Tibial artery (tissue), 4 donors: ENCODE results near the gene MORN5.

ENCODE experiments used
- DNase-seq, 2 donors: peaks; one replicate each; pipeline ENCODE4 v3.0.0-alpha.2; 2019
- H3K27ac ChIP-seq, 2 donors: fragments of 200-600 bp; sonication (generic) in 1 of 2; 1 replicate in 1 of 2; 2 replicates in 1 of 2; pipeline ENCODE4 v1.5.1; 2018 to 2019; ENCODE audit warnings: mild to moderate bottlenecking in 1 of 2
- H3K27me3 ChIP-seq, 2 donors: fragments of 200-600 bp; sonication (generic) in 1 of 2; one replicate each; pipeline versions ENCODE4 v1.5.1 to v1.6.0; 2016 to 2019
- H3K36me3 ChIP-seq, 3 donors: fragments of 200-600 bp; sonication (generic) in 2 of 3; one replicate each; pipeline ENCODE4 v1.5.1; 2016 to 2019; ENCODE audit warnings: mild to moderate bottlenecking in 2 of 3
- H3K4me1 ChIP-seq, 4 donors: fragments of 200-600 bp; sonication (generic) in 2 of 4; 1 replicate in 3 of 4; 2 replicates in 1 of 4; pipeline ENCODE4 v1.5.1; 2016 to 2019
- H3K4me3 ChIP-seq, 2 donors: fragments of 200-600 bp; sonication (generic) in 1 of 2; 1 replicate in 1 of 2; 2 replicates in 1 of 2; pipeline ENCODE4 v1.5.1; 2018 to 2019; ENCODE audit warnings: mild to moderate bottlenecking in 2 of 2
- H3K9me3 ChIP-seq, 3 donors: fragments of 200-600 bp; sonication (generic) in 1 of 3; one replicate each; pipeline ENCODE4 v1.5.1; 2016 to 2019
- CTCF ChIP-seq, 2 experiments: fragments of 200-600 bp in 1 of 2; fragments of 450-650 bp in 1 of 2; IDR thresholded peaks; one replicate each; pipeline ENCODE4 v1.5.1; 2017 to 2019; ENCODE audit warnings: antibody characterized with exemption in 2 of 2, mild to moderate bottlenecking in 1 of 2, moderate library complexity in 1 of 2
- intact Hi-C: fragments of 100-400 bp; cut with DNase I; formaldehyde crosslinking; loops from one replicate; pipeline ENCODE4 v1.15.0; 2023; ENCODE audit warnings: low total_unique reads

MORN5 gene

DNA sequence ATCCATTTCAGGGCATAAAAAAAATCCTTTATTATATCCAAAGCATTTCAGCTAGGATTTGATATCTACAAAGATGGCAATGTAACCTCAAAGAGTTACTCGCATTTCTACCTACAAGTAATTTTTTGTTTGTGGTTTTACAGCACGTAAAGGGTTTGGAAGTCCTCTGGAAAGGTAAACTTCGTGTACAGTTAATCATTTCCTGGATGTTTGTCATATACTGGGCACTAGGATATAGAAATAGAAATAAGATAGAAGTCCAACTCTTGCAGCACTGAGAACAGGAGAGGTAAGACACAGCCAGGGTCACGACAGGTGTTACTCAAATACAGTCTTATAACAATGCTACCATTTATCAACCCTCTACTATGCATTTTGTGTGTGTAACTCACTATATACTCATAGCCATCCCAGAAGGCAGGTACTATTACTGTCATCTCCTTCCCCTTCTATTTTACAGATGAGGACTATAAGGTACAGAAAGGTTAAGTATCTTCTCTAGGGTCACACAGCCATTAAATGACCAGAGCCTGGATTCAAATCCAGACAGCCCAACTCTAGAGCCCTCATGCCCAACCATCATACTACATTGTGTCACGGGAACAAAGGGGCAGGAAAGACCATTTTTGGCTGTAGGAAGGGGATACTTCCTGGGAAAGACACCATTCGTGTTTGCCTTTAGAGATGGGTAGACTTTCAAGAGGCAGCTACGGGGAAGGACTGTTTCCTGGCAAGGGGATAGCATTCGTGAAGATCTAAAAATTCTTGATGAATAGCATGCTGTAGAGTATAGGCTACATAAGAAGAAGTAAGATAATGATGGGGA, 19.1 kb upstream of the MORN5 start:
- H3K9me3 ChIP-seq: no peaks in the 10 kb centered on the region
- no peaks in the 10 kb centered on the region for H3K4me1 ChIP-seq
- intact Hi-C loops: no loop called here
- H3K27me3 ChIP-seq: no peaks in the 10 kb centered on the region
- H3K4me3 ChIP-seq: no peak overlapping the region
- peaks cover 28 to 35% (median 30%) of the 10 kb centered on the region in 3 donors for H3K36me3 ChIP-seq
- no peak overlapping the region for H3K27ac ChIP-seq
- DNase-seq: no peak
- no peak for TF ChIP-seq CTCF (IDR thresholded peaks at IDR 0.05)

- Histone ChIP-seq H3K4me1 (no peaks in the 10 kb centered on the region), H3K4me3 (no peak overlapping the region), H3K9me3 (no peaks in the 10 kb centered on the region), H3K27ac (no peak overlapping the region), H3K36me3 (peaks cover 37 to 45% (median 40%) of the 10 kb centered on the region in 3 donors), H3K27me3 (no peaks in the 10 kb centered on the region)
- no peak for DNase-seq
- TF ChIP-seq CTCF (IDR thresholded peaks at IDR 0.05): no peak
- intact Hi-C loops: no loop called here
These were observed 18.0 kb upstream of the MORN5 start for GRCh38 chr9:122141671-122142070.

DNA sequence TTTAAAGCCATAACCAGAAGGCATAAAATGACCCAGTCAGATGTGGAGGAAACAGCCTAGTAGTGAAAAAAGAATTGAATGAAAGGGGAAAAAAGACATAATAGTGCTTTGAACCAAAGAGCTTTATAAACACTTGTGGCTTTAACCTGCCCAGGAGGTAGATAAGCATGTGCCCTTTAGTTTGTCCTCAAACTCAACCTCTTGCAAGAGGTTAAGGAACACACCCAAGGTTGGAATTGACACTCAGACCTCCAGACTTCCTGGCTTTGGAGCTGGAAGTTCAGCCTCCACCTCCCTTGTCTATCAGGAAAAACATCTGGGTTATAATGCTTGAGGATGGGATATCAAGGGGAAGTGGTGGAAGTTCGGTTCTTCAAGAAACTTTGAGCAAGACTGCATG, 16.4 kb upstream of the MORN5 start:
- no peak for TF ChIP-seq CTCF (IDR thresholded peaks at IDR 0.05)
- H3K4me3 ChIP-seq: no peak overlapping the region
- DNase-seq: no peak
- H3K27me3 ChIP-seq: no peaks in the 10 kb centered on the region
- H3K9me3 ChIP-seq: no peaks in the 10 kb centered on the region
- intact Hi-C loops: no loop called here
- H3K27ac ChIP-seq: no peak overlapping the region
- peaks cover 49 to 62% (median 56%) of the 10 kb centered on the region in 3 donors for H3K36me3 ChIP-seq
- no peaks in the 10 kb centered on the region for H3K4me1 ChIP-seq

DNA sequence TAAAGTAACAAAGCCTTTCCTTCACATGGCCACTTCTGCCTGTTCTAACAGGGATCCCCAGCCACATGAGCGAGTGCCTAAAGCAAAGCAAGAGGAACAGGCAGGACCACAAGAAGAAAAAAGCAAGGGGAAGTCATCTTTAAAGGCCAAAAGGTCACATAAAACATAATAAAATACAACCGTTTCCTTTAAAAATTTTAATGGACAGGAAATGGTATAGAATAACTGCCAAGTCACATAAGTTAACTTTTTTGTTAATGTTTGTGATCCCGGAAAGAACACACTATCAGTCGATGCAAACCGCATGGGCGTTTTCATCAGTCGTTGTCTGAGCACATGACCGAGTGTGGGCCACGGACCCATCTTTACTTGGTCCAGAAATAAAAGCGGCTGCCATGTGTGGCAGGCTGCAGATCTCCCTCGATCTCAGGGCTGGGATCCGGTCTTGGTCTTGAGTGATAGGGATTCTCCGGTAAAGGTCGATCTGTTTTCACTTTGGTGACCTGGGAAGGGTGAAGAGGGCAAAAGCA, 15.8 kb upstream of the MORN5 start:
- Histone ChIP-seq H3K27me3 (no peaks in the 10 kb centered on the region), H3K4me3 (no peak overlapping the region), H3K27ac (no peak overlapping the region), H3K4me1 (no peaks in the 10 kb centered on the region), H3K9me3 (no peaks in the 10 kb centered on the region), H3K36me3 (peaks cover 49 to 68% (median 62%) of the 10 kb centered on the region in 3 donors)
- intact Hi-C loops: no loop called here
- TF ChIP-seq CTCF (IDR thresholded peaks at IDR 0.05): no peak
- no peak for DNase-seq

DNA sequence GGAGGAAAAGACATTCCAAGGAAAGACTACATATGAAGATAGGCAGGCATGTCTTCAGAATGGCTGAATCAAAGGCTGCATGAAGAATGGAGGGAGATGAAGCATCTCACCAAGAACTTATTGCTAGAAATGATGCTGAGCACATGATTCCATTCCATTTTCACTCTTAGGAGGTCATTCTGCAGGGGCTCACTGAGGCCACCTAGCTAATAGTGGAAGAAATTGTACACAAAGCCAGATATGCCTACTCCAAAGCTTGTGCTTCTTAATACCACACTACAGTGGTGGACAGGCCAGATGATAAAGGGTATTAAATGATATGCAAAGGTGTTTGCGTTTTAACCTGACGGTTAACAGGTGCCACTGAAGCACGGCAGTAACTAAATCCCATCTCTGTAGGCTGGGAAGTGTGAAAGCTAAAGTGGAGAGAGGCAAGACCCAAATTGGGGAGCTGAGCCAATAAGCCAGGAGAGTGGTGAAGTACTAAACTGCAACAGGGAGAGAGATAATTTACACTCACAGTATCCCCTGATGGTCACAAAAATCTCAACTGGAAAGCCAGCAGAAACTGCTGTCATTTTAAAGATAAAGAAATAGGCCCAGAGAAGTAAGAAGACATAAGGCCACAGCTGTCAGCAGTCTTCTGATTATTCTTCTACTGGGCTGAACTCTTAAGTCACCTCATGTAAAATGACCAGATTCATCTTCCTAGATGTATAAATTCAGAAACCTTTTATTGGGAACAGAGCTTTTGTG, 14.7 kb upstream of the MORN5 start:
- intact Hi-C loops: loop anchor here (5.0 kb wide), 1 partner anchor 1423 kb away; no protein-coding TSS in a partner anchor
- no peak overlapping the region for H3K27ac ChIP-seq
- peaks cover 49 to 79% (median 73%) of the 10 kb centered on the region in 3 donors for H3K36me3 ChIP-seq
- H3K9me3 ChIP-seq: no peaks in the 10 kb centered on the region
- no peaks in the 10 kb centered on the region for H3K27me3 ChIP-seq
- no peaks in the 10 kb centered on the region for H3K4me1 ChIP-seq
- no peak for DNase-seq
- TF ChIP-seq CTCF (IDR thresholded peaks at IDR 0.05): no peak
- H3K4me3 ChIP-seq: no peak overlapping the region
